Glutamatergic neuron (in vitro differentiated cells): ENCODE results near the gene GSE1. TPM values are rescaled to one million over a fixed set of nuclear protein-coding genes. Genes with fewer than 3 reads are reported as not detected.

Source experiments
- DNase-seq: peaks from one replicate; pipeline ENCODE4 v3.0.0; 2022
- H3K27ac Mint-ChIP-seq: one replicate; pipeline ENCODE4 v1.8.0; 2020; ENCODE audit warnings: mild to moderate bottlenecking, mixed read lengths, inconsistent platforms; ENCODE audit not compliant: unreplicated experiment
- H3K27me3 Mint-ChIP-seq: one replicate; pipeline ENCODE4 v1.8.0; 2020; ENCODE audit warnings: mild to moderate bottlenecking, moderate library complexity, mixed read lengths, inconsistent platforms; ENCODE audit not compliant: unreplicated experiment
- H3K36me3 Mint-ChIP-seq: one replicate; pipeline ENCODE4 v1.8.0; 2020; ENCODE audit warnings: mild to moderate bottlenecking, mixed read lengths, inconsistent platforms; ENCODE audit not compliant: unreplicated experiment
- H3K4me1 Mint-ChIP-seq: one replicate; pipeline ENCODE4 v1.8.0; 2020; ENCODE audit warnings: mild to moderate bottlenecking, low read depth, mixed read lengths, inconsistent platforms; ENCODE audit not compliant: unreplicated experiment
- H3K4me3 Mint-ChIP-seq: one replicate; pipeline ENCODE4 v1.8.0; 2020; ENCODE audit warnings: mild to moderate bottlenecking, mixed read lengths, inconsistent platforms; ENCODE audit not compliant: unreplicated experiment
- H3K9me3 Mint-ChIP-seq: one replicate; pipeline ENCODE4 v1.8.0; 2020; ENCODE audit warnings: mild to moderate bottlenecking, moderate library complexity, mixed read lengths, inconsistent platforms; ENCODE audit not compliant: unreplicated experiment
- total RNA-seq: library from RNA; stranded (reverse); fragmentation: NEBNext Ultra II Directional; extraction: Animal tissue kit (Norgen Biotek cat#: 25700); gene quantifications from one replicate; pipeline ENCODE4 v1.2.1, GENCODE V29; 2021; ENCODE audit not compliant: unreplicated experiment
- TF ChIP-seq, protein P1 (sequence below): fragments of 200-600 bp; sonication (generic); IDR thresholded peaks from one replicate; pipeline ENCODE4 v1.5.0; 2021; ENCODE audit not compliant: partially characterized antibody, unreplicated experiment

Gene GSE1
- total RNA-seq, 1 donor from 2014 or later: 473 TPM

DNA sequence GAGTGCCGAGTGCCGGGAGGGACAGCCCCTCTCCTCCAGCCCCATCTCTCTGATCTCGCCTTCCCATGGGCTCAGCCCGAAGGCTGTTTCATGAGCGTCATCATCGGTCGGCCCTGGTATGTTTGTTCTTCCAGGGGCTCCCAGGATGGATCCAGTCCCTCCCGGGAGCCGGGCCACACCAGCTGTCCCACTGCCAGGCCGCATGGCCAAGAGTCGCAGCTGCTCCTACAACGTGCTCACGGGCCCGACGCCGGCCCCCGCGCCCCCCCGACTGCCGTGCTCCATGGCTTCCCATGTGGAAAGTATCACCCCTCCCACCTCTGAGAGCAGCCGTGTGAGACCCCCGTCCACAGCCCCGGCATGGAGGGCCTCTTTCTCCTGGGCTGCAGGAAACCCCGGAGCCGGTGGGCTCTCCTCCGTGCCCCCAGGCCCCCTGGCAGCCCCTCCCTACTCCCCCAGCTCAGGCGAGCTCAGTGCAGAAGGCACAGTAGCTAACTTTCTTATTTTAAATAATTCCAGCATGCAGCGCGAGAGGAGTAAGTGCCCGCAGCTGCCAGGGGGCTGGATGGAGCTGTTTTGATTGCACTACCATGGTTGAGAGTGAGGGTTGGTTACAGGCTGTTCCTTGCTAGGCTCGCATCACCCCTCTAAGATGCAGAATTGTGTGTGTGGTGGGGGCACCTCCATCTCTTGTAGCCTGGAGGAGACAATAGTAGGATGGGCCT lies 26.6 kb upstream of the GSE1 start:
- H3K27me3 Mint-ChIP-seq: peaks cover 26% of the 10 kb centered on the region
- TF ChIP-seq, protein P1, sequence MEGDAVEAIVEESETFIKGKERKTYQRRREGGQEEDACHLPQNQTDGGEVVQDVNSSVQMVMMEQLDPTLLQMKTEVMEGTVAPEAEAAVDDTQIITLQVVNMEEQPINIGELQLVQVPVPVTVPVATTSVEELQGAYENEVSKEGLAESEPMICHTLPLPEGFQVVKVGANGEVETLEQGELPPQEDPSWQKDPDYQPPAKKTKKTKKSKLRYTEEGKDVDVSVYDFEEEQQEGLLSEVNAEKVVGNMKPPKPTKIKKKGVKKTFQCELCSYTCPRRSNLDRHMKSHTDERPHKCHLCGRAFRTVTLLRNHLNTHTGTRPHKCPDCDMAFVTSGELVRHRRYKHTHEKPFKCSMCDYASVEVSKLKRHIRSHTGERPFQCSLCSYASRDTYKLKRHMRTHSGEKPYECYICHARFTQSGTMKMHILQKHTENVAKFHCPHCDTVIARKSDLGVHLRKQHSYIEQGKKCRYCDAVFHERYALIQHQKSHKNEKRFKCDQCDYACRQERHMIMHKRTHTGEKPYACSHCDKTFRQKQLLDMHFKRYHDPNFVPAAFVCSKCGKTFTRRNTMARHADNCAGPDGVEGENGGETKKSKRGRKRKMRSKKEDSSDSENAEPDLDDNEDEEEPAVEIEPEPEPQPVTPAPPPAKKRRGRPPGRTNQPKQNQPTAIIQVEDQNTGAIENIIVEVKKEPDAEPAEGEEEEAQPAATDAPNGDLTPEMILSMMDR: no peak
- peak; percentile 81 for DNase-seq
- no peaks in the 10 kb centered on the region for H3K36me3 Mint-ChIP-seq
- H3K4me1 Mint-ChIP-seq: peaks cover 57% of the 10 kb centered on the region
- H3K27ac Mint-ChIP-seq: peak overlapping the region; percentile 98
- H3K9me3 Mint-ChIP-seq: peaks cover 29% of the 10 kb centered on the region
- peak overlapping the region; percentile 74 for H3K4me3 Mint-ChIP-seq

DNA sequence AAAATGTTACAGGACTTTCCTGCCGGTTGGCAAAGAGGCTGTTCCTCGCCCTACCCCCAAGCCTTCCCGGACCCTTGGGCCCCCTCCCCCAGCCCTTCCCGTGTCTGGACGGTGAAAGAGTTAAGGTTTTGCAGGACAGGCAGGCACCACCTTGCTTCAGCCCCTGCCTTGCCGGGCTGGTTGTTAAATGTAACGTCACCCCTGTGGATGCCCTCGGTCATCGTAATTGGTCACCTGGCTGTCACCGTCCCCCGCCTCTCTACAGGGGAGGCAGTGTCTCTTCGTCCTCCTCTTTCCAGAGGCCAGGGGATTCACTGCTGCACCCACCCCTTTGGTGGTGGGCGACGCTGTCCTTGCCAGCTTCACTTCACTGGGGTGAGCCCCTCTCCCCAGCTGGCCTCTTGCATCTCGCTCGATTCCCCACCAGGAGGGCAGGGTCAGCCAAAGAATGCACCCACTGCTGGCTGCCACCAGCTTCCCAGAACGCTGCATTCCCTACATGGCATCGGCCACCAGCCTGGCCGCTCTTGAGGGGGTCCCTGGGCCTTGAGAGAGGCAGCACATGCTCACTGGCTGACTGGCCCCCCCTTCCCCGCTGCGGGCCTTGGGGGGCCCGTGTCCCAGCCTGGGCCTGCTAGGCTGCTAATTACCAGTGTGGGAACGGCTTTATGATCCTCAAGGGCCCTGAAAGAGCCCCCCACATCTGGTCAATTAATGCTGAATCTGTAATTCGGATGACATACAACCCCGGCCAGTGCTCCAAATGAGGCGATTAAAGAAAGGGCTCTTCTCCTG lies 25.2 kb upstream of the GSE1 start:
- DNase-seq: no peak
- H3K36me3 Mint-ChIP-seq: no peaks in the 10 kb centered on the region

DNA sequence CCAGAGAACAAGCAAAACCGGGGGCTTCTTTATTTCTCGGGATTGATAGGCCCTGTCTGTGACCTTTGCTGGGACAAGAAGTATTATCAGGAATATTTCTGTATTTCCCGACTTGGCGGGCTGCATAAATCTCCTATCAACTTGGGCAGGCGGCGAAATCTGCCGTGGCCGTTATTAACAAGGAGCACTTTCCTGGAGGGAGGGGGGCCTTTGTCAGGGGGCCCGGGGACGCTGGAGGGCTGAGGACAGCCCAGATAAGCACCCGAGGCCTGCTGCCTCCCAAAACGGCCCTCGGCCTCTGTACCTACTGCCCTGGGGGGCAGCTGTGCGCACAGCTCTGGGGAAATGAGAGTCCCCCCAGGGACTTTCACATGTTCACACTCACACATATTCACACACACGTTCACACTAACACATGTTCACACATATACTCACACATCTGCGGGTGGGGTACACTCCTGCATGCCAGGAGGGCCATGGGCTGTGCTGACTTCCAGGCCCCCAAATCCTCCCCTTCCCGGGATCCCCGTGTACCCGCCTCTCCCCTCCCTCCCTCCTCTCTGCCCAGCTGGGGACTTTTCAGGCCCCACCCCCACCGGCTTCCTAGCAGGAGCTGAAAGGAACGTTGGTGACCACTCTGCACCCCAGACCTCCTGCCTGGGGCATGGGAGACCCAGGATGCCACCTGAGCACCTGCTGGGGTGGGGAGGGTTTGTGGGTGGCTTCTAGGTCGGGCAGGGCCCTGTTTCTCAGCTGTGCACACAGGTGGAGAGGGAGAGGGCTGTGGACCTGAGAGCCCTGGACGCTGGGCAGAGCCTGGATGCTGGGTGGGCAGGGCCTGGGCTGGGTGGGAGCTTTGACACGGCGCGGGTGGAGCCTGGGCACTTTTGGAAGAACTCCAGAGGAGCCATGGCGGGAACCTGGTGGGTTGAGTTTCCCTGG lies 24.3 kb upstream of the GSE1 start:
- no peak for DNase-seq
- Mint-ChIP-seq H3K36me3 (no peaks in the 10 kb centered on the region), H3K9me3 (peaks cover 34% of the 10 kb centered on the region), H3K4me1 (peaks cover 54% of the 10 kb centered on the region), H3K4me3 (peak overlapping the region; percentile 58), H3K27ac (peak overlapping the region; percentile 57), H3K27me3 (peaks cover 22% of the 10 kb centered on the region)
- TF ChIP-seq, protein P1: no peak

More for the DNA sequence above, 25.2 kb upstream of the GSE1 start:
- Mint-ChIP-seq H3K27me3 (peaks cover 25% of the 10 kb centered on the region), H3K4me1 (peaks cover 57% of the 10 kb centered on the region), H3K27ac (peak overlapping the region; percentile 59), H3K4me3 (peak overlapping the region; percentile 37), H3K9me3 (peaks cover 34% of the 10 kb centered on the region)
- TF ChIP-seq, protein P1: no peak

DNA sequence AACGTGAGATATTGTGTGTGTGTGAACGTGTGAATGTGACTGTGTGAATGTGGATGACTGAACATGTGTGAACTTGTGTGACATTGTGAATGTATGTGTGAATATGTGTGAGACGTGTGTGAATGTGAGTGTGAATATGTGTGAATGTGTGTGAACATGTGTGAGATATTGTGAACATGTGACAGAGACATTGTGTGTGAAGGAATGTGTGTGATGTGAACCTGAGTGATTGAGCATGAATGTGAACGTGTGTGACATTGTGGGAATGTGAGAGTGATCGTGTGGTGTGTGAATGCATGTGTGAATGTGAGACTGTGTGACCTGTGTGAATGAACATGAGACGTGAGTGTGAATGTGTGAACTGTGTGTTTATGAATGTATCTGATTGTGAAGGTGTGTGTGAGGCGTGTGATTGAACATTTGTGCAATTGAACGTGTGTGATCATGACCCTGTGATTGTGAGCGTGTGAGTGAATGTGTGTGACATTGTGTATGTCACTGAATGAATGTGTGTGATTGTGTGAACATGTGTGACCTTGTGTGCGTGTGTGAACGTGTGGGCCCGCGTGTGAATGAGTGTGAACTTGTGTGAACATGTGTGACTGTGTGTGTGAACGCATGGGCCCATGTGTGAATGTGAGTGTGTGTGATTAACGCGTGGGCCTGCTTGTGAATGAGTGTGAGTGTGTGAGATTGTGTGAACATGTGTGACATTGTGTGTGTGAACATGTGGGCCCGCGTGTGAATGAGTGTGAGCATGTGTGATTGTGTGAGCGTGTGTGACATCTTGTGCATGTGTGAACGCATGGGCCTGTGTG lies 23.2 kb upstream of the GSE1 start:
- Mint-ChIP-seq H3K4me3 (no peak overlapping the region), H3K4me1 (peaks cover 51% of the 10 kb centered on the region), H3K9me3 (peaks cover 33% of the 10 kb centered on the region), H3K27me3 (peaks cover 24% of the 10 kb centered on the region), H3K36me3 (no peaks in the 10 kb centered on the region), H3K27ac (no peak overlapping the region)
- TF ChIP-seq, protein P1: no peak
- DNase-seq: no peak
